Measurements from ENCODE around the gene GPBP1L1.

- TF ChIP-seq CTCF (IDR thresholded peaks at IDR 0.05; ENCODE audit: insufficient read depth, low read length) (no peak), POLR2AphosphoS5 (IDR thresholded peaks at IDR 0.05; ENCODE audit: low read depth) (no peak), GABPA (IDR thresholded peaks at IDR 0.05; ENCODE audit: low read depth) (no peak), SPI1 (IDR thresholded peaks at IDR 0.05; ENCODE audit: borderline replicate concordance, low read depth) (peak; percentile 69; the same call in 1 of the 2 replicates)
- TF ChIP-seq, protein P1, sequence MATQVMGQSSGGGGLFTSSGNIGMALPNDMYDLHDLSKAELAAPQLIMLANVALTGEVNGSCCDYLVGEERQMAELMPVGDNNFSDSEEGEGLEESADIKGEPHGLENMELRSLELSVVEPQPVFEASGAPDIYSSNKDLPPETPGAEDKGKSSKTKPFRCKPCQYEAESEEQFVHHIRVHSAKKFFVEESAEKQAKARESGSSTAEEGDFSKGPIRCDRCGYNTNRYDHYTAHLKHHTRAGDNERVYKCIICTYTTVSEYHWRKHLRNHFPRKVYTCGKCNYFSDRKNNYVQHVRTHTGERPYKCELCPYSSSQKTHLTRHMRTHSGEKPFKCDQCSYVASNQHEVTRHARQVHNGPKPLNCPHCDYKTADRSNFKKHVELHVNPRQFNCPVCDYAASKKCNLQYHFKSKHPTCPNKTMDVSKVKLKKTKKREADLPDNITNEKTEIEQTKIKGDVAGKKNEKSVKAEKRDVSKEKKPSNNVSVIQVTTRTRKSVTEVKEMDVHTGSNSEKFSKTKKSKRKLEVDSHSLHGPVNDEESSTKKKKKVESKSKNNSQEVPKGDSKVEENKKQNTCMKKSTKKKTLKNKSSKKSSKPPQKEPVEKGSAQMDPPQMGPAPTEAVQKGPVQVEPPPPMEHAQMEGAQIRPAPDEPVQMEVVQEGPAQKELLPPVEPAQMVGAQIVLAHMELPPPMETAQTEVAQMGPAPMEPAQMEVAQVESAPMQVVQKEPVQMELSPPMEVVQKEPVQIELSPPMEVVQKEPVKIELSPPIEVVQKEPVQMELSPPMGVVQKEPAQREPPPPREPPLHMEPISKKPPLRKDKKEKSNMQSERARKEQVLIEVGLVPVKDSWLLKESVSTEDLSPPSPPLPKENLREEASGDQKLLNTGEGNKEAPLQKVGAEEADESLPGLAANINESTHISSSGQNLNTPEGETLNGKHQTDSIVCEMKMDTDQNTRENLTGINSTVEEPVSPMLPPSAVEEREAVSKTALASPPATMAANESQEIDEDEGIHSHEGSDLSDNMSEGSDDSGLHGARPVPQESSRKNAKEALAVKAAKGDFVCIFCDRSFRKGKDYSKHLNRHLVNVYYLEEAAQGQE (IDR thresholded peaks at IDR 0.05; ENCODE audit: insufficient replicate concordance, low read depth), result no peak
These were observed 36.5 kb upstream of the GPBP1L1 start for GRCh38 chr1:45722809-45723208.

All from HL-60 (cell line).